GM12872 (cell line): Measurements from ENCODE around the gene DNM1.

Experiments
- CTCF ChIP-seq: IDR thresholded peaks from 3 replicates; pipeline ENCODE4 v1.5.1; 2011; ENCODE audit warnings: low read depth, mild to moderate bottlenecking, low read length, moderate library complexity; ENCODE audit not compliant: insufficient read depth

Gene DNM1

GRCh38 chr9:128242828-128243214 lies 39.6 kb downstream of the DNM1 start:
- TF ChIP-seq CTCF = no peak

GRCh38 chr9:128243215-128244018 lies 40.2 kb downstream of the DNM1 start:
- TF ChIP-seq CTCF = no peak

GRCh38 chr9:128244091-128244836 lies 41.1 kb downstream of the DNM1 start:
- no peak for TF ChIP-seq CTCF

GRCh38 chr9:128244837-128245231 lies 41.7 kb downstream of the DNM1 start:
- no peak for TF ChIP-seq CTCF

- no peak for TF ChIP-seq CTCF
Observed at GRCh38 chr9:128245421-128246151, 42.4 kb downstream of the DNM1 start.

- no peak for TF ChIP-seq CTCF
Observed at GRCh38 chr9:128246471-128246870, 43.3 kb downstream of the DNM1 start.

- no peak for TF ChIP-seq CTCF
Observed at GRCh38 chr9:128247226-128247803, 44.1 kb downstream of the DNM1 start.
